ENCODE data around the gene SSH3. TPM values are rescaled to one million over a fixed set of nuclear protein-coding genes. Genes with fewer than 3 reads are reported as not detected.

SSH3 gene
- polyA plus RNA-seq, 1 donor from 2014 or later = 0.89 TPM

- no peaks in the 10 kb centered on the region for H4K20me1 ChIP-seq (ENCODE audit: insufficient read depth)
- H3K4me3 ChIP-seq (ENCODE audit: low read length) = no peak overlapping the region
- TF ChIP-seq POLR2AphosphoS5 (IDR thresholded peaks at IDR 0.05) (no peak), MXI1 (conservative IDR thresholded peaks at IDR 0.05; ENCODE audit: poor library complexity, severe bottlenecking) (no peak), EP300 (conservative IDR thresholded peaks at IDR 0.05; ENCODE audit: poor library complexity, severe bottlenecking) (no peak), RAD21 (conservative IDR thresholded peaks at IDR 0.05) (no peak), SMC3 (conservative IDR thresholded peaks at IDR 0.05; ENCODE audit: poor library complexity) (no peak), EZH2 (IDR thresholded peaks at IDR 0.05; ENCODE audit: borderline replicate concordance, insufficient read depth, low read length, poor library complexity, severe bottlenecking) (no peak), TAF1 (IDR thresholded peaks at IDR 0.05; ENCODE audit: low read depth) (no peak)
- TF ChIP-seq, protein P1, sequence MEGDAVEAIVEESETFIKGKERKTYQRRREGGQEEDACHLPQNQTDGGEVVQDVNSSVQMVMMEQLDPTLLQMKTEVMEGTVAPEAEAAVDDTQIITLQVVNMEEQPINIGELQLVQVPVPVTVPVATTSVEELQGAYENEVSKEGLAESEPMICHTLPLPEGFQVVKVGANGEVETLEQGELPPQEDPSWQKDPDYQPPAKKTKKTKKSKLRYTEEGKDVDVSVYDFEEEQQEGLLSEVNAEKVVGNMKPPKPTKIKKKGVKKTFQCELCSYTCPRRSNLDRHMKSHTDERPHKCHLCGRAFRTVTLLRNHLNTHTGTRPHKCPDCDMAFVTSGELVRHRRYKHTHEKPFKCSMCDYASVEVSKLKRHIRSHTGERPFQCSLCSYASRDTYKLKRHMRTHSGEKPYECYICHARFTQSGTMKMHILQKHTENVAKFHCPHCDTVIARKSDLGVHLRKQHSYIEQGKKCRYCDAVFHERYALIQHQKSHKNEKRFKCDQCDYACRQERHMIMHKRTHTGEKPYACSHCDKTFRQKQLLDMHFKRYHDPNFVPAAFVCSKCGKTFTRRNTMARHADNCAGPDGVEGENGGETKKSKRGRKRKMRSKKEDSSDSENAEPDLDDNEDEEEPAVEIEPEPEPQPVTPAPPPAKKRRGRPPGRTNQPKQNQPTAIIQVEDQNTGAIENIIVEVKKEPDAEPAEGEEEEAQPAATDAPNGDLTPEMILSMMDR (IDR thresholded peaks at IDR 0.05; ENCODE audit: poor library complexity, severe bottlenecking) = no peak
- TF ChIP-seq, protein P2, sequence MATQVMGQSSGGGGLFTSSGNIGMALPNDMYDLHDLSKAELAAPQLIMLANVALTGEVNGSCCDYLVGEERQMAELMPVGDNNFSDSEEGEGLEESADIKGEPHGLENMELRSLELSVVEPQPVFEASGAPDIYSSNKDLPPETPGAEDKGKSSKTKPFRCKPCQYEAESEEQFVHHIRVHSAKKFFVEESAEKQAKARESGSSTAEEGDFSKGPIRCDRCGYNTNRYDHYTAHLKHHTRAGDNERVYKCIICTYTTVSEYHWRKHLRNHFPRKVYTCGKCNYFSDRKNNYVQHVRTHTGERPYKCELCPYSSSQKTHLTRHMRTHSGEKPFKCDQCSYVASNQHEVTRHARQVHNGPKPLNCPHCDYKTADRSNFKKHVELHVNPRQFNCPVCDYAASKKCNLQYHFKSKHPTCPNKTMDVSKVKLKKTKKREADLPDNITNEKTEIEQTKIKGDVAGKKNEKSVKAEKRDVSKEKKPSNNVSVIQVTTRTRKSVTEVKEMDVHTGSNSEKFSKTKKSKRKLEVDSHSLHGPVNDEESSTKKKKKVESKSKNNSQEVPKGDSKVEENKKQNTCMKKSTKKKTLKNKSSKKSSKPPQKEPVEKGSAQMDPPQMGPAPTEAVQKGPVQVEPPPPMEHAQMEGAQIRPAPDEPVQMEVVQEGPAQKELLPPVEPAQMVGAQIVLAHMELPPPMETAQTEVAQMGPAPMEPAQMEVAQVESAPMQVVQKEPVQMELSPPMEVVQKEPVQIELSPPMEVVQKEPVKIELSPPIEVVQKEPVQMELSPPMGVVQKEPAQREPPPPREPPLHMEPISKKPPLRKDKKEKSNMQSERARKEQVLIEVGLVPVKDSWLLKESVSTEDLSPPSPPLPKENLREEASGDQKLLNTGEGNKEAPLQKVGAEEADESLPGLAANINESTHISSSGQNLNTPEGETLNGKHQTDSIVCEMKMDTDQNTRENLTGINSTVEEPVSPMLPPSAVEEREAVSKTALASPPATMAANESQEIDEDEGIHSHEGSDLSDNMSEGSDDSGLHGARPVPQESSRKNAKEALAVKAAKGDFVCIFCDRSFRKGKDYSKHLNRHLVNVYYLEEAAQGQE (IDR thresholded peaks at IDR 0.05; ENCODE audit: borderline replicate concordance) = no peak
- H3K9me3 ChIP-seq (ENCODE audit: low read length) = no peaks in the 10 kb centered on the region
- no peaks in the 10 kb centered on the region for H3K27me3 ChIP-seq (ENCODE audit: insufficient read depth, low read depth, low read length)
- H2AFZ ChIP-seq (ENCODE audit: low read depth, low read length) = no peak overlapping the region
- no peaks in the 10 kb centered on the region for H3K36me3 ChIP-seq (ENCODE audit: insufficient read depth, low read length)
- H3K27ac ChIP-seq (ENCODE audit: low read length) = no peak overlapping the region
- no peaks in the 10 kb centered on the region for H3K79me2 ChIP-seq (replicated peaks; ENCODE audit: insufficient read depth, low read length)
- no peaks in the 10 kb centered on the region for H3K9me2 ChIP-seq (ENCODE audit: insufficient read depth, low read length)
- H3K4me2 ChIP-seq (ENCODE audit: low read length) = no peak overlapping the region
- no peaks in the 10 kb centered on the region for H3F3A ChIP-seq (ENCODE audit: insufficient read depth, low read length, poor library complexity, severe bottlenecking)
- H3K9ac ChIP-seq (ENCODE audit: low read length) = no peak overlapping the region
These were observed 9.1 kb downstream of the SSH3 start for GRCh38 chr11:67312187-67313021.

DNA sequence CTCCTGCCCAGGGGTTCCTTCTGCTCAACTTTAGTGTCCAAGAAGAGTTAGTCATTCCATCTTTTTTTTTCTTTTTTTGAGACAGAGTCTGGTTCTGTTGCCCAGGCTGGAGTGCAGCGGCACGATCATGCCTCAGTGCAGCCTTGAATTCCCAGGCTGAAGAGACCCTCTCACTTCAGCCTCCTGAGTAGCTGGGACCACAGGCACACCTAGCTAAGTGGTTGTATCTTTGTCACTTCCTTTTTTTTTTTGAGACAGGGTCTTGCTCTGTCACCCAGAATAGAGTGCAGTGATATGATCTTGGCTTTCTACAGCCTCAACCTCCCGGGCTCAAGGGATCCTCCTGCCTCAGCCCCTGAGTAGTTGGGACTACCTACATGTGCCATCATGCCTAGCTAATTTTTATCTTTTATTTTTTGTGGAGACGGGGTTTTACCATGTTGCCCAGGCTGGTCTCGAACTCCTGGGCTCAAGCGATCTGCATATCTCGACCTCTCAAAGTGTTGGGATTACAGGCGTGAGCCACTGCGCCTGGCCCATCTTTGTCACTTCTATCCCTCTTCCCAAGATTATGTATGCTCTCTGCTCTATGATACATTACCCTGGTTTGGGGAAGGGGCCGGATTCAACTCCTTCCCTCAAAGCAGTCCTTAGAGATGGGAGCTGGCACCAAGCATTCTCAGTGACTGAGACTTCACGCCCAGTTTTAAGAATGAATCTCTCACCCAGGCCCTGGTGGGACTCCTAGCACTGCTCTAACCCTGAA, 10.0 kb downstream of the SSH3 start:
- H3K79me2 ChIP-seq (replicated peaks; ENCODE audit: insufficient read depth, low read length) = peaks cover under 1% of the 10 kb centered on the region
- TF ChIP-seq EP300 (conservative IDR thresholded peaks at IDR 0.05; ENCODE audit: poor library complexity, severe bottlenecking) (no peak), SMC3 (conservative IDR thresholded peaks at IDR 0.05; ENCODE audit: poor library complexity) (no peak), POLR2AphosphoS5 (IDR thresholded peaks at IDR 0.05) (no peak), EZH2 (IDR thresholded peaks at IDR 0.05; ENCODE audit: borderline replicate concordance, insufficient read depth, low read length, poor library complexity, severe bottlenecking) (no peak), RAD21 (conservative IDR thresholded peaks at IDR 0.05) (no peak), MXI1 (conservative IDR thresholded peaks at IDR 0.05; ENCODE audit: poor library complexity, severe bottlenecking) (no peak), TAF1 (IDR thresholded peaks at IDR 0.05; ENCODE audit: low read depth) (no peak)
- TF ChIP-seq, protein P2 (IDR thresholded peaks at IDR 0.05; ENCODE audit: borderline replicate concordance) = no peak
- TF ChIP-seq, protein P1 (IDR thresholded peaks at IDR 0.05; ENCODE audit: poor library complexity, severe bottlenecking) = no peak

More for the DNA sequence above, 10.0 kb downstream of the SSH3 start:
- Histone ChIP-seq H3K9me3 (ENCODE audit: low read length) (no peaks in the 10 kb centered on the region), H3K27me3 (ENCODE audit: insufficient read depth, low read depth, low read length) (no peaks in the 10 kb centered on the region), H3F3A (ENCODE audit: insufficient read depth, low read length, poor library complexity, severe bottlenecking) (no peaks in the 10 kb centered on the region), H3K27ac (ENCODE audit: low read length) (no peak overlapping the region), H3K4me2 (ENCODE audit: low read length) (no peak overlapping the region), H2AFZ (ENCODE audit: low read depth, low read length) (no peak overlapping the region), H3K9ac (ENCODE audit: low read length) (no peak overlapping the region), H4K20me1 (ENCODE audit: insufficient read depth) (no peaks in the 10 kb centered on the region), H3K4me3 (ENCODE audit: low read length) (no peak overlapping the region), H3K9me2 (ENCODE audit: insufficient read depth, low read length) (no peaks in the 10 kb centered on the region), H3K36me3 (ENCODE audit: insufficient read depth, low read length) (no peaks in the 10 kb centered on the region)

Data from neural cell (in vitro differentiated cells).